CD14-positive monocyte (primary cell): ENCODE results near the gene PLEKHA3. TPM values are rescaled to one million over a fixed set of nuclear protein-coding genes. Genes with fewer than 3 reads are reported as not detected.
A peak's percentile ranks its signal among the peaks of the same experiment; 100 is the strongest.

Source experiments
- DNase-seq, 3 donors: peaks; one replicate each; pipeline ENCODE4 v3.0.0-alpha.2; 2011 to 2022
- H2AFZ ChIP-seq: 2 replicates; pipeline ENCODE4 v1.6.0; 2012; ENCODE audit warnings: mild to moderate bottlenecking, low read depth, low read length, inconsistent platforms; ENCODE audit not compliant: insufficient read depth, poor library complexity, severe bottlenecking
- H3K27ac ChIP-seq, 2 donors: 1 replicate in 1 of 2; 2 replicates in 1 of 2; pipeline ENCODE4 v1.5.1; 2012 to 2013; ENCODE audit warnings: low read length in 2 of 2, control low read depth in 1 of 2, inconsistent platforms in 1 of 2, low read depth in 1 of 2, mild to moderate bottlenecking in 1 of 2
- H3K27me3 ChIP-seq, 2 donors: one replicate each; pipeline versions ENCODE4 v1.6.0 to v1.6.1; 2011 to 2013; ENCODE audit warnings: low read length in 2 of 2; ENCODE audit not compliant: control insufficient read depth in 2 of 2, insufficient read depth in 2 of 2
- H3K36me3 ChIP-seq, 2 donors: replicated peaks in 1 of 2; 1 replicate in 1 of 2; 2 replicates in 1 of 2; pipeline versions ENCODE4 v1.5.1 to v1.6.1; 2012 to 2013; ENCODE audit warnings: low read length in 2 of 2, control low read depth in 1 of 2, inconsistent platforms in 1 of 2, mild to moderate bottlenecking in 1 of 2; ENCODE audit not compliant: insufficient read depth in 2 of 2, control insufficient read depth in 1 of 2
- H3K4me1 ChIP-seq, 2 donors: 1 replicate in 1 of 2; 2 replicates in 1 of 2; pipeline versions ENCODE4 v1.5.1 to v1.6.1; 2012 to 2013; ENCODE audit warnings: low read length in 2 of 2, control low read depth in 1 of 2, inconsistent platforms in 1 of 2, mild to moderate bottlenecking in 1 of 2, moderate library complexity in 1 of 2; ENCODE audit not compliant: insufficient read depth in 2 of 2, control insufficient read depth in 1 of 2
- H3K4me2 ChIP-seq: replicated peaks from 2 replicates; pipeline ENCODE3; 2012; ENCODE audit warnings: low read length, moderate library complexity, mild to moderate bottlenecking; ENCODE audit not compliant: poor library complexity, severe bottlenecking; ENCODE audit errors: extremely low read depth
- H3K4me3 ChIP-seq, 3 experiments: fragments of 200-600 bp in 1 of 3; sonication (generic) in 1 of 3; replicated peaks in 1 of 3; 1 replicate in 2 of 3; 2 replicates in 1 of 3; pipeline ENCODE4 v1.5.1; 2011 to 2013; ENCODE audit warnings: low read length in 3 of 3, mild to moderate bottlenecking in 3 of 3, control low read depth in 2 of 3, low read depth in 2 of 3, inconsistent platforms in 1 of 3, moderate library complexity in 1 of 3
- H3K79me2 ChIP-seq: 2 replicates; pipeline ENCODE4 v1.6.0; 2012; ENCODE audit warnings: mild to moderate bottlenecking, control low read depth, inconsistent platforms, low read length, moderate library complexity; ENCODE audit not compliant: insufficient read depth
- H3K9ac ChIP-seq: 2 replicates; pipeline ENCODE4 v1.6.0; 2017; ENCODE audit warnings: low read length, mild to moderate bottlenecking; ENCODE audit not compliant: insufficient read depth, poor library complexity, severe bottlenecking
- H3K9me3 ChIP-seq, 2 donors: replicated peaks in 1 of 2; 1 replicate in 1 of 2; 2 replicates in 1 of 2; pipeline versions ENCODE4 v1.5.1 to v1.6.1; 2012 to 2013; ENCODE audit warnings: low read length in 2 of 2, control low read depth in 1 of 2; ENCODE audit not compliant: control insufficient read depth in 1 of 2, insufficient read depth in 1 of 2
- H4K20me1 ChIP-seq: 2 replicates; pipeline ENCODE4 v1.6.0; 2012; ENCODE audit warnings: mild to moderate bottlenecking, low read length, control low read depth, moderate library complexity; ENCODE audit not compliant: insufficient read depth
- H3K27ac Mint-ChIP-seq, 7 donors: one replicate each; pipeline ENCODE4 v1.8.0; 2020; ENCODE audit warnings: mild to moderate bottlenecking in 7 of 7, mixed read lengths in 7 of 7, moderate library complexity in 6 of 7, inconsistent platforms in 2 of 7
- H3K27me3 Mint-ChIP-seq, 3 donors: one replicate each; pipeline ENCODE4 v1.8.0; 2021 to 2022; ENCODE audit warnings: low read depth in 3 of 3, mild to moderate bottlenecking in 3 of 3, mixed read lengths in 3 of 3, moderate library complexity in 3 of 3, inconsistent platforms in 1 of 3
- H3K36me3 Mint-ChIP-seq, 2 donors: one replicate each; pipeline ENCODE4 v1.8.0; 2020; ENCODE audit warnings: mixed read lengths in 2 of 2, inconsistent platforms in 1 of 2, mild to moderate bottlenecking in 1 of 2
- H3K4me1 Mint-ChIP-seq: one replicate; pipeline ENCODE4 v1.8.0; 2020; ENCODE audit warnings: mild to moderate bottlenecking, mixed read lengths
- H3K4me3 Mint-ChIP-seq, 2 donors: one replicate each; pipeline ENCODE4 v1.8.0; 2020; ENCODE audit warnings: mild to moderate bottlenecking in 2 of 2, mixed read lengths in 2 of 2, moderate library complexity in 1 of 2
- H3K9me3 Mint-ChIP-seq, 7 donors: one replicate each; pipeline ENCODE4 v1.8.0; 2020 to 2022; ENCODE audit warnings: mixed read lengths in 7 of 7, mild to moderate bottlenecking in 6 of 7, moderate library complexity in 6 of 7, inconsistent platforms in 2 of 7
- WGBS: methylation state at CpG from one replicate; pipeline ENCODE4 v1.1.5; 2013; ENCODE audit warnings: missing lambda C conversion rate; ENCODE audit not compliant: insufficient coverage; 5-methylcytosine and 5-hydroxymethylcytosine counted together
- intact Hi-C, 2 donors: fragments of 100-400 bp; cut with micrococcal nuclease; formaldehyde crosslinking; loops; one replicate each; pipeline versions ENCODE4 v1.15.0 to v1.15.1; 2023
- polyA plus RNA-seq, 3 donors: library from polyadenylated mRNA; depleted of rRNA in 1 of 3; unstranded in 2 of 3; stranded (reverse) in 1 of 3; fragments of 300-500 nt in 2 of 3; fragments of >200 nt in 1 of 3; fragmentation: Illumina TruSeq in 2 of 3; gene quantifications; 1 replicate in 2 of 3; 2 replicates in 1 of 3; pipeline ENCODE4 v1.2.3, GENCODE V29; 2012 to 2021
- TF ChIP-seq, protein P1 (sequence below): fragments of 200-600 bp; IDR thresholded peaks from one replicate; pipeline ENCODE4 v1.8.0; 2022; ENCODE audit warnings: antibody characterized with exemption, mild to moderate bottlenecking

Gene PLEKHA3
- polyA plus RNA-seq, 3 donors, result 5.3 to 14.1 (median 13.4) TPM

DNA sequence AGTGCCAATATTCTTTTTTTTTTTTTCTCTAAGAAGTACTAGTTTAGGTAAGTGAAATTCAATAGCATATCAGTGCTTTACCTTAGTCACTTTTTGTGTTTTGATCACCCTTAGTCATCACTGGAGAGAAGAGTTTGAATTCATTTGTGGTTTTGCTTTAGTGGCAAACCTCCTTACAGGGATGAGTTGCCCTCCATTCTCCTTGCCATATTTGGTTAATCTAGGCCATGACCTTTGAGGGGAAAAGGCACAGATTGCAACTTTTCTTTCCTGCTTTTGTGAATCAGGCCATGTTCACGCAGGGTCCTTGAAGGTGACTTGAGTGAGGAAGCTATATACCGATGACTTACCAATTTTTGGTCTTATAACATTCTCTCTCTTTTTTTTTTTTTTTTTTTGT is 34.4 kb downstream of the PLEKHA3 start:
- Histone ChIP-seq H3K4me2 (no peak overlapping the region), H3K36me3 (peaks cover 29 to 87% of the 10 kb centered on the region in 2 donors), H3K9me3 (no peaks in the 10 kb centered on the region), H3K79me2 (no peaks in the 10 kb centered on the region), H3K27ac (no peak overlapping the region), H2AFZ (no peak overlapping the region), H4K20me1 (no peaks in the 10 kb centered on the region), H3K4me3 (no peak overlapping the region), H3K9ac (no peak overlapping the region), H3K27me3 (no peaks in the 10 kb centered on the region), H3K4me1 (no peaks in the 10 kb centered on the region)
- intact Hi-C loops, result no loop called here
- no peak for DNase-seq
- TF ChIP-seq, protein P1, sequence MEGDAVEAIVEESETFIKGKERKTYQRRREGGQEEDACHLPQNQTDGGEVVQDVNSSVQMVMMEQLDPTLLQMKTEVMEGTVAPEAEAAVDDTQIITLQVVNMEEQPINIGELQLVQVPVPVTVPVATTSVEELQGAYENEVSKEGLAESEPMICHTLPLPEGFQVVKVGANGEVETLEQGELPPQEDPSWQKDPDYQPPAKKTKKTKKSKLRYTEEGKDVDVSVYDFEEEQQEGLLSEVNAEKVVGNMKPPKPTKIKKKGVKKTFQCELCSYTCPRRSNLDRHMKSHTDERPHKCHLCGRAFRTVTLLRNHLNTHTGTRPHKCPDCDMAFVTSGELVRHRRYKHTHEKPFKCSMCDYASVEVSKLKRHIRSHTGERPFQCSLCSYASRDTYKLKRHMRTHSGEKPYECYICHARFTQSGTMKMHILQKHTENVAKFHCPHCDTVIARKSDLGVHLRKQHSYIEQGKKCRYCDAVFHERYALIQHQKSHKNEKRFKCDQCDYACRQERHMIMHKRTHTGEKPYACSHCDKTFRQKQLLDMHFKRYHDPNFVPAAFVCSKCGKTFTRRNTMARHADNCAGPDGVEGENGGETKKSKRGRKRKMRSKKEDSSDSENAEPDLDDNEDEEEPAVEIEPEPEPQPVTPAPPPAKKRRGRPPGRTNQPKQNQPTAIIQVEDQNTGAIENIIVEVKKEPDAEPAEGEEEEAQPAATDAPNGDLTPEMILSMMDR, result no peak
- Mint-ChIP-seq H3K9me3 (peaks cover 0 to 2% (median 0%) of the 10 kb centered on the region in 7 donors), H3K4me3 (no peak overlapping the region), H3K36me3 (peaks cover 59 to 84% of the 10 kb centered on the region in 2 donors), H3K27ac (no peak overlapping the region), H3K4me1 (no peaks in the 10 kb centered on the region), H3K27me3 (no peaks in the 10 kb centered on the region)
- no CpG with 5 or more reads among the region's 2 CpGs for WGBS

- no peak overlapping the region for H3K4me3 Mint-ChIP-seq
- DNase-seq, result no peak
- Histone ChIP-seq H3K36me3 (peaks cover 13 to 59% of the 10 kb centered on the region in 2 donors), H2AFZ (no peak overlapping the region), H3K4me1 (no peaks in the 10 kb centered on the region), H3K27ac (no peak overlapping the region), H3K4me2 (no peak overlapping the region), H3K9ac (no peak overlapping the region), H4K20me1 (no peaks in the 10 kb centered on the region), H3K79me2 (no peaks in the 10 kb centered on the region), H3K27me3 (no peaks in the 10 kb centered on the region), H3K9me3 (no peaks in the 10 kb centered on the region), H3K4me3 (no peak overlapping the region)
- no peaks in the 10 kb centered on the region for H3K4me1 Mint-ChIP-seq
- intact Hi-C loops, result no loop called here
- H3K36me3 Mint-ChIP-seq, result peaks cover 37 to 68% of the 10 kb centered on the region in 2 donors
- no peaks in the 10 kb centered on the region for H3K27me3 Mint-ChIP-seq
- TF ChIP-seq, protein P1, result no peak
- no CpG with 5 or more reads among the region's 1 CpG for WGBS
- H3K9me3 Mint-ChIP-seq, result peaks cover 0 to 6% (median 4%) of the 10 kb centered on the region in 7 donors
- peak overlapping the region in 1 of 7 donors; percentile 26 for H3K27ac Mint-ChIP-seq
Observed at GRCh38 chr2:178517496-178517895, 37.2 kb downstream of the PLEKHA3 start.
